WTC11 (cell line): ENCODE results near the gene HOXC5. TPM values are rescaled to one million over a fixed set of nuclear protein-coding genes. Genes with fewer than 3 reads are reported as not detected.

ENCODE experiments used
- ATAC-seq: fragments of 200-7000 bp; cut with Tn5 transposase; 2 replicates; pipeline ENCODE4 v1.10.0; 2021; ENCODE audit warnings: mild to moderate bottlenecking, moderate library complexity
- CTCF ChIA-PET: fragments of 300-600 bp; sonication (Branson Sonifier 250); formaldehyde crosslinking; loops from one replicate; lab custom pipeline; 2021; ENCODE audit warnings: antibody characterized with exemption; lab: Charles Lee
- POLR2A ChIA-PET: fragments of 350-600 bp; sonication (Branson Sonifier 250); formaldehyde crosslinking; loops from one replicate; lab custom pipeline; 2021; ENCODE audit warnings: antibody characterized with exemption; lab: Charles Lee
- DNase-seq: peaks from one replicate; pipeline ENCODE4 v3.0.0; 2021; ENCODE audit warnings: low spot score
- H3K27ac Mint-ChIP-seq: 2 replicates; pipeline ENCODE4 v1.8.0; 2021; ENCODE audit warnings: mixed read lengths
- H3K27me3 Mint-ChIP-seq: 2 replicates; pipeline ENCODE4 v1.8.0; 2021; ENCODE audit warnings: low read depth, mild to moderate bottlenecking, moderate library complexity, mixed read lengths
- H3K36me3 Mint-ChIP-seq: 2 replicates; pipeline ENCODE4 v1.8.0; 2021; ENCODE audit warnings: mixed read lengths
- H3K4me1 Mint-ChIP-seq: 2 replicates; pipeline ENCODE4 v1.8.0; 2022; ENCODE audit warnings: mixed read lengths
- H3K4me3 Mint-ChIP-seq: 2 replicates; pipeline ENCODE4 v1.8.0; 2021; ENCODE audit warnings: mild to moderate bottlenecking, moderate library complexity, mixed read lengths
- H3K9me3 Mint-ChIP-seq: 2 replicates; pipeline ENCODE4 v1.8.0; 2021; ENCODE audit warnings: mixed read lengths
- ATF2 ChIP-seq: sonication (generic); formaldehyde crosslinking; IDR thresholded peaks from 2 replicates; pipeline ENCODE4 v1.8.1; 2022; ENCODE audit warnings: low read depth, missing genetic modification reagents, borderline replicate concordance
- CTCF ChIP-seq: fragments of 200-600 bp; IDR thresholded peaks from 2 replicates; pipeline ENCODE4 v1.8.0; 2022; ENCODE audit warnings: antibody characterized with exemption
- HMGA2 ChIP-seq: fragments of 250-450 bp; sonication (Bioruptor Pico); IDR thresholded peaks from 2 replicates; pipeline ENCODE4 v1.4.0; 2021; ENCODE audit warnings: mild to moderate bottlenecking, moderate library complexity
- IRF1 ChIP-seq: sonication (generic); formaldehyde crosslinking; IDR thresholded peaks from 2 replicates; pipeline ENCODE4 v1.8.0; 2023; ENCODE audit warnings: missing genetic modification reagents
- NFATC4 ChIP-seq: fragments of 250-450 bp; sonication (Bioruptor Pico); IDR thresholded peaks from 2 replicates; pipeline ENCODE4 v1.9.0; 2021; ENCODE audit warnings: mild to moderate bottlenecking
- PRRX2 ChIP-seq: fragments of 250-450 bp; sonication (Bioruptor Pico); IDR thresholded peaks from 2 replicates; pipeline ENCODE4 v1.8.0; 2021; ENCODE audit warnings: mild to moderate bottlenecking
- RELA ChIP-seq: sonication (generic); formaldehyde crosslinking; IDR thresholded peaks from 2 replicates; pipeline ENCODE4 v1.8.1; 2022; ENCODE audit warnings: missing genetic modification reagents, mild to moderate bottlenecking, borderline replicate concordance
- SMAD4 ChIP-seq: sonication (generic); formaldehyde crosslinking; IDR thresholded peaks from 2 replicates; pipeline ENCODE4 v1.8.0; 2022; ENCODE audit warnings: mild to moderate bottlenecking, missing genetic modification reagents
- STAT6 ChIP-seq: sonication (generic); formaldehyde crosslinking; conservative IDR thresholded peaks from 2 replicates; pipeline ENCODE4 v1.8.1; 2023; ENCODE audit warnings: mild to moderate bottlenecking, low read depth, missing genetic modification reagents, moderate library complexity
- TEAD1 ChIP-seq: sonication (generic); formaldehyde crosslinking; IDR thresholded peaks from 2 replicates; pipeline ENCODE4 v1.8.0; 2022; ENCODE audit warnings: mild to moderate bottlenecking, missing genetic modification reagents
- ZNF281 ChIP-seq: sonication (generic); formaldehyde crosslinking; IDR thresholded peaks from 2 replicates; pipeline ENCODE4 v1.8.0; 2023; ENCODE audit warnings: mild to moderate bottlenecking, missing genetic modification reagents
- total RNA-seq: library from RNA; stranded (reverse); gene quantifications from 3 replicates; pipeline ENCODE4 v1.2.3, GENCODE V29; 2021

The HOXC5 gene
- total RNA-seq, 1 experiment from 2014 or later: not detected

GRCh38 chr12:54018468-54018984 is 14.3 kb upstream of the HOXC5 start:
- H3K4me1 Mint-ChIP-seq: peaks cover 26% of the 10 kb centered on the region
- POLR2A ChIA-PET: interaction anchor here (0.5 kb wide), 1 partner anchor 14 kb away, joined by 4 read pairs; no protein-coding TSS in a partner anchor
- CTCF ChIA-PET: interaction anchor here (1.8 kb wide), 1 partner anchor 34 kb away, joined by 6 read pairs; the partner anchor contains the start of gene HOXC10
- peak overlapping the region; percentile 63 for H3K4me3 Mint-ChIP-seq
- DNase-seq: no peak
- H3K36me3 Mint-ChIP-seq: no peaks in the 10 kb centered on the region; the same call in 1 of the 2 replicates
- no peak for TF ChIP-seq PRRX2 (CRISPR knock-in tag)
- TF ChIP-seq NFATC4 (CRISPR knock-in tag): no peak
- no peak for TF ChIP-seq SMAD4
- no peak for TF ChIP-seq IRF1 (CRISPR knock-in tag)
- no peak for TF ChIP-seq ATF2
- TF ChIP-seq ZNF281 (CRISPR knock-in tag): no peak
- no peak for TF ChIP-seq TEAD1 (CRISPR knock-in tag)
- no peak for TF ChIP-seq CTCF
- no peak overlapping the region for H3K27ac Mint-ChIP-seq
- ATAC-seq: no peak
- peaks cover 99% of the 10 kb centered on the region for H3K27me3 Mint-ChIP-seq
- no peaks in the 10 kb centered on the region for H3K9me3 Mint-ChIP-seq

GRCh38 chr12:54019091-54019811 is 13.6 kb upstream of the HOXC5 start:
- peak overlapping the region; percentile 48 for H3K4me3 Mint-ChIP-seq
- TF ChIP-seq RELA (CRISPR knock-in tag) (no peak), HMGA2 (CRISPR knock-in tag) (no peak), STAT6 (CRISPR knock-in tag) (no peak)
- TF ChIP-seq, all 79 proteins: peak for 0
- POLR2A ChIA-PET: interaction anchor here (0.5 kb wide), 1 partner anchor 272 kb away, joined by 5 read pairs; no protein-coding TSS in a partner anchor
- CTCF ChIA-PET: no interaction called here
- DNase-seq (peak; percentile 55), ATAC-seq (peak; percentile 3; the same call in 1 of the 2 replicates)
- H3K9me3 Mint-ChIP-seq: no peaks in the 10 kb centered on the region
- peaks cover 29% of the 10 kb centered on the region for H3K4me1 Mint-ChIP-seq
- H3K27ac Mint-ChIP-seq: no peak overlapping the region
- H3K36me3 Mint-ChIP-seq: no peaks in the 10 kb centered on the region; the same call in 1 of the 2 replicates
- peaks cover 99% of the 10 kb centered on the region for H3K27me3 Mint-ChIP-seq
